Duodenal mucosa (tissue), 2 donors: Measurements from ENCODE around the gene GATA5.

ENCODE experiments used
- H3K27ac ChIP-seq: one replicate; pipeline ENCODE4 v1.7.0; 2013; ENCODE audit warnings: low read depth, low read length
- H3K27me3 ChIP-seq, 2 donors: one replicate each; pipeline ENCODE4 v1.7.0; 2013; ENCODE audit warnings: low read length in 2 of 2, control low read depth in 1 of 2; ENCODE audit not compliant: insufficient read depth in 2 of 2, control insufficient read depth in 1 of 2
- H3K36me3 ChIP-seq, 2 donors: one replicate each; pipeline ENCODE4 v1.7.0; 2013; ENCODE audit warnings: low read length in 2 of 2, control low read depth in 1 of 2; ENCODE audit not compliant: insufficient read depth in 2 of 2, control insufficient read depth in 1 of 2
- H3K4me1 ChIP-seq, 2 donors: one replicate each; pipeline ENCODE4 v1.7.0; 2013; ENCODE audit warnings: low read length in 2 of 2, control low read depth in 1 of 2; ENCODE audit not compliant: insufficient read depth in 2 of 2, control insufficient read depth in 1 of 2
- H3K4me3 ChIP-seq, 2 donors: one replicate each; pipeline ENCODE4 v1.7.0; 2013; ENCODE audit warnings: low read length in 2 of 2, low read depth in 1 of 2
- H3K9ac ChIP-seq, 2 donors: one replicate each; pipeline ENCODE4 v1.7.0; 2013; ENCODE audit warnings: low read length in 2 of 2, low read depth in 1 of 2
- H3K9me3 ChIP-seq, 2 donors: one replicate each; pipeline ENCODE4 v1.7.0; 2013; ENCODE audit warnings: low read length in 2 of 2, control low read depth in 1 of 2; ENCODE audit not compliant: control insufficient read depth in 1 of 2

The GATA5 gene

GRCh38 chr20:62473717-62474603 lies 1.8 kb downstream of the GATA5 start:
- Histone ChIP-seq H3K27me3 (no peaks in the 10 kb centered on the region), H3K9ac (peak overlapping the region; percentile 73 to 88), H3K36me3 (no peaks in the 10 kb centered on the region), H3K4me3 (peak overlapping the region; percentile 70 to 71), H3K9me3 (no peaks in the 10 kb centered on the region), H3K27ac (peak overlapping the region; percentile 78), H3K4me1 (peaks cover 4 to 8% of the 10 kb centered on the region in 2 donors)

GRCh38 chr20:62472941-62473585 lies 2.7 kb downstream of the GATA5 start:
- H3K27ac ChIP-seq, result peak overlapping the region; percentile 77
- H3K9me3 ChIP-seq, result no peaks in the 10 kb centered on the region
- peak overlapping the region; percentile 73 to 88 for H3K9ac ChIP-seq
- H3K36me3 ChIP-seq, result no peaks in the 10 kb centered on the region
- H3K4me3 ChIP-seq, result peak overlapping the region; percentile 70 to 71
- no peaks in the 10 kb centered on the region for H3K27me3 ChIP-seq
- peaks cover 4 to 8% of the 10 kb centered on the region in 2 donors for H3K4me1 ChIP-seq

- Histone ChIP-seq H3K36me3 (no peaks in the 10 kb centered on the region), H3K27ac (peak overlapping the region; percentile 77), H3K4me1 (peaks cover 4 to 8% of the 10 kb centered on the region in 2 donors), H3K9me3 (no peaks in the 10 kb centered on the region), H3K27me3 (no peaks in the 10 kb centered on the region), H3K9ac (peak overlapping the region; percentile 73 to 88), H3K4me3 (peak overlapping the region; percentile 70 to 71)
Measured at GRCh38 chr20:62472138-62472940, 3.5 kb downstream of the GATA5 start.

- H3K4me1 ChIP-seq, result peaks cover 4 to 8% of the 10 kb centered on the region in 2 donors
- H3K27me3 ChIP-seq, result no peaks in the 10 kb centered on the region
Measured at GRCh38 chr20:62470459-62470858, 5.3 kb downstream of the GATA5 start.

GRCh38 chr20:62470001-62470400 lies 5.8 kb downstream of the GATA5 start:
- Histone ChIP-seq H3K27ac (no peak overlapping the region), H3K27me3 (no peaks in the 10 kb centered on the region), H3K4me3 (no peak overlapping the region)

More at GRCh38 chr20:62470459-62470858, 5.3 kb downstream of the GATA5 start:
- Histone ChIP-seq H3K9ac (no peak overlapping the region), H3K36me3 (no peaks in the 10 kb centered on the region), H3K9me3 (no peaks in the 10 kb centered on the region), H3K27ac (no peak overlapping the region), H3K4me3 (no peak overlapping the region)

GRCh38 chr20:62469352-62469751 lies 6.4 kb downstream of the GATA5 start:
- no peak overlapping the region for H3K27ac ChIP-seq
- no peaks in the 10 kb centered on the region for H3K36me3 ChIP-seq
- peaks cover 4 to 8% of the 10 kb centered on the region in 2 donors for H3K4me1 ChIP-seq
- no peak overlapping the region for H3K9ac ChIP-seq
- H3K4me3 ChIP-seq, result no peak overlapping the region
- no peaks in the 10 kb centered on the region for H3K27me3 ChIP-seq
- no peaks in the 10 kb centered on the region for H3K9me3 ChIP-seq

More at GRCh38 chr20:62470001-62470400, 5.8 kb downstream of the GATA5 start:
- Histone ChIP-seq H3K9ac (no peak overlapping the region), H3K9me3 (no peaks in the 10 kb centered on the region), H3K36me3 (no peaks in the 10 kb centered on the region), H3K4me1 (peaks cover 4 to 8% of the 10 kb centered on the region in 2 donors)

GRCh38 chr20:62466806-62467537 lies 8.8 kb downstream of the GATA5 start:
- no peak overlapping the region for H3K27ac ChIP-seq
- H3K27me3 ChIP-seq, result no peaks in the 10 kb centered on the region
- H3K9ac ChIP-seq, result no peak overlapping the region
- no peaks in the 10 kb centered on the region for H3K9me3 ChIP-seq
- H3K4me1 ChIP-seq, result peaks cover 4% of the 10 kb centered on the region in 2 donors
- no peak overlapping the region for H3K4me3 ChIP-seq
- H3K36me3 ChIP-seq, result peaks cover 0 to 4% of the 10 kb centered on the region in 2 donors

GRCh38 chr20:62466072-62466760 lies 9.6 kb downstream of the GATA5 start:
- peaks cover 6 to 7% of the 10 kb centered on the region in 2 donors for H3K4me1 ChIP-seq
- peaks cover 0 to 4% of the 10 kb centered on the region in 2 donors for H3K36me3 ChIP-seq
- no peak overlapping the region for H3K4me3 ChIP-seq
- no peak overlapping the region for H3K9ac ChIP-seq
- H3K27ac ChIP-seq, result no peak overlapping the region
- H3K9me3 ChIP-seq, result no peaks in the 10 kb centered on the region
- H3K27me3 ChIP-seq, result no peaks in the 10 kb centered on the region

GRCh38 chr20:62464990-62465389 lies 10.8 kb downstream of the GATA5 start:
- H3K4me3 ChIP-seq, result no peak overlapping the region
- H3K27me3 ChIP-seq, result no peaks in the 10 kb centered on the region
- peaks cover 0 to 4% of the 10 kb centered on the region in 2 donors for H3K36me3 ChIP-seq
- H3K4me1 ChIP-seq, result peaks cover 9% of the 10 kb centered on the region in 2 donors
- no peaks in the 10 kb centered on the region for H3K9me3 ChIP-seq
- H3K27ac ChIP-seq, result no peak overlapping the region
- no peak overlapping the region for H3K9ac ChIP-seq
